RWPE2 (cell line): Measurements from ENCODE around the gene CLEC4F.

Experiments
- ATAC-seq: fragments of 200-7000 bp; cut with Tn5 transposase; 3 replicates; pipeline ENCODE4 v1.9.1; 2021; ENCODE audit warnings: low read depth
- DNase-seq: peaks from one replicate; pipeline ENCODE4 v3.0.0-alpha.2; 2020; ENCODE audit warnings: low spot score
- H3K27ac ChIP-seq: fragments of 450-650 bp; 2 replicates; pipeline ENCODE4 v1.5.1; 2017; ENCODE audit warnings: mild to moderate bottlenecking; ENCODE audit not compliant: poor library complexity, severe bottlenecking
- H3K27me3 ChIP-seq: fragments of 250-450 bp; sonication (Bioruptor Pico); 2 replicates; pipeline ENCODE4 v1.5.1; 2021; ENCODE audit warnings: mild to moderate bottlenecking, moderate library complexity; ENCODE audit not compliant: insufficient read depth, poor library complexity, severe bottlenecking
- H3K36me3 ChIP-seq: fragments of 250-450 bp; sonication (Bioruptor Pico); 2 replicates; pipeline ENCODE4 v1.5.1; 2020; ENCODE audit warnings: low read depth, mild to moderate bottlenecking, moderate library complexity
- H3K4me1 ChIP-seq: fragments of 250-450 bp; sonication (Bioruptor Pico); 2 replicates; pipeline ENCODE4 v1.5.1; 2021; ENCODE audit warnings: mild to moderate bottlenecking, moderate library complexity; ENCODE audit not compliant: insufficient read depth, poor library complexity, severe bottlenecking
- H3K4me3 ChIP-seq: fragments of 250-450 bp; sonication (Bioruptor Pico); 2 replicates; pipeline ENCODE4 v1.5.1; 2021; ENCODE audit warnings: mild to moderate bottlenecking, moderate library complexity; ENCODE audit not compliant: severe bottlenecking
- H3K9me3 ChIP-seq: fragments of 250-450 bp; sonication (Bioruptor Pico); 2 replicates; pipeline ENCODE4 v1.5.1; 2021; ENCODE audit warnings: mild to moderate bottlenecking, moderate library complexity; ENCODE audit not compliant: severe bottlenecking
- TF ChIP-seq, protein P1 (sequence below): fragments of 450-650 bp; IDR thresholded peaks from one replicate; pipeline ENCODE4 v1.5.1; 2017; ENCODE audit warnings: mild to moderate bottlenecking, moderate library complexity; ENCODE audit not compliant: poor library complexity, severe bottlenecking

Gene CLEC4F

DNA sequence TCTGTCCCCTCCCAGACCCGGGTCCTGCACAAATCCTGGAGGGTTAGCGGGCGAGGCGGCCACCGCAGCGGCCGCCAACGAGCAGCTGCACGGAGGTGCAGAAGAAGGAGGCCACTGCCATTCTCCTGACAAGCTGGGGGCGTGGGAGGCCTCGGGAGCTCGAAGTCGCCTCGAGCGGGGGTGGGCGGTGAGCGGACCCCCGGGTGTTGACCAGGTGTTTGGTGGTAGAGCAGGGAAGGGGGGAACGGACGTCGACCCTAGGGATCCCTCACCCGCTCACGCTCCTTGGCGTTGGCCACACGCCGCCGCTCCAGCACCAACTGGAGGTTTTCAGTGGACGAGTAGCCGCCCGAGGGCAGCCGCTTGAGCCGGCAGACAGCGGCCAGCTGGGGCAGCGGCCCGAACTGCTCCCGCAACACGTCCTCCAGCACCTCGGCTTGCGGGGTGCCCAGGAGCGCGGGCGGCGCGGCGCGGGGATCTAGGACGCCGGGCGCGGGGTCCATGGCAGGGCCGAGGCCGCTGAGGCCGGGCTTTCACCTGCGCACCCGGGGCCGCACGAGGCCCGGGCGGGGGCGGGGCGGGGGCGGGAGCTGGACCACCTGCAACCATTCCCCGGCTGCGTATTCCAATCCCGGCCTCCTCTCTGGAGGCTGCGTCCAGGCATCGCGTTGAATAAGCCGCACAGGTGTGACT lies 30.1 kb downstream of the CLEC4F start, which contains the start of gene FIGLA:
TSS of gene FIGLA (minus strand) at position 508 of the 693 bp plus-strand sequence. CDS start at position 503, 5 bp downstream.
- Histone ChIP-seq H3K27me3 (peaks cover 65% of the 10 kb centered on the region), H3K4me1 (no peaks in the 10 kb centered on the region), H3K27ac (no peak within 1 kb of the TSS), H3K36me3 (no peaks in the 10 kb centered on the region), H3K9me3 (no peaks in the 10 kb centered on the region), H3K4me3 (no peak within 1 kb of the TSS)
- TF ChIP-seq, protein P1, sequence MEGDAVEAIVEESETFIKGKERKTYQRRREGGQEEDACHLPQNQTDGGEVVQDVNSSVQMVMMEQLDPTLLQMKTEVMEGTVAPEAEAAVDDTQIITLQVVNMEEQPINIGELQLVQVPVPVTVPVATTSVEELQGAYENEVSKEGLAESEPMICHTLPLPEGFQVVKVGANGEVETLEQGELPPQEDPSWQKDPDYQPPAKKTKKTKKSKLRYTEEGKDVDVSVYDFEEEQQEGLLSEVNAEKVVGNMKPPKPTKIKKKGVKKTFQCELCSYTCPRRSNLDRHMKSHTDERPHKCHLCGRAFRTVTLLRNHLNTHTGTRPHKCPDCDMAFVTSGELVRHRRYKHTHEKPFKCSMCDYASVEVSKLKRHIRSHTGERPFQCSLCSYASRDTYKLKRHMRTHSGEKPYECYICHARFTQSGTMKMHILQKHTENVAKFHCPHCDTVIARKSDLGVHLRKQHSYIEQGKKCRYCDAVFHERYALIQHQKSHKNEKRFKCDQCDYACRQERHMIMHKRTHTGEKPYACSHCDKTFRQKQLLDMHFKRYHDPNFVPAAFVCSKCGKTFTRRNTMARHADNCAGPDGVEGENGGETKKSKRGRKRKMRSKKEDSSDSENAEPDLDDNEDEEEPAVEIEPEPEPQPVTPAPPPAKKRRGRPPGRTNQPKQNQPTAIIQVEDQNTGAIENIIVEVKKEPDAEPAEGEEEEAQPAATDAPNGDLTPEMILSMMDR, result no peak
- no peak for DNase-seq
- peak; percentile 41 for ATAC-seq

DNA sequence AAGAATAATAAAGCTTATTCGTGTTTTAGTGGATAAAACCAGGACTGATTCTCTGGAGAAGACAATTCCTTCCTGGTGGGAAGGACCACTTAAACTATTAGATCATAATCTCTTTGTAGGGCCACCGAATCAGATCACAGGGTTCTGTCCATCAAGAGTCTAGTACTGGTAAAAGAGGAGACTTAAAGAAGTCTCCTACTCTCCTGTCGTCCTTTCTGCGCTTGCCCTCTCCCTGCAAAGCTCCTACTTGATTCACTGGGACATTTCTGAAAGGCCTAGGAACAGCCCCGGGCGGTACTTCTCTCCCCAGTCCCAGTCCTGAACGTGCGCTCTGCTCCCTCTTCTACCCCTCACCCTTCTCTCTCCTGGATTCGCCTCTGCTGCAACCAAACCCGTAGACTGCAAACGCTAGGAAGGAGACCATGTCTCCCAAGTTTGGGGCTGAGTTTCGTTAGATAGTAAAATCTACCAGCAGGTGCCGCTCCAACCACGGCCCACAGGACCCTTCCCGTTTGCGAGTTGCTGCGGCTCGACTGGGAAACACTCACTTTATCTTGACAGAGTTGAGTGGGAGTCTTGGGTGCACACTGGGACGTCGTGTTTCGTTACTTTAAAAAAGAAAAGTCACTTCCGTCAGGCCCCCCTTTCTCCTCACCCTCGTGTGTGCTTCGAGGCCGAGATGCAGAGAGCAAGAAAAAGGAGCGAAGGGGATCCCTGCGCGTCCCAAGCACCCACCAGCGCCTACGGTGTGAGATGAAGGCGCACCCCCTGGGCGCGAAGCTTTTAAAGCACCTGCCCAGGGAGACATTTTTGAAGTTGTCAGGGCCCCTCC lies 30.9 kb downstream of the CLEC4F start:
- TF ChIP-seq, protein P1, result peak; percentile 85
- ATAC-seq, result peak; percentile 81
- Histone ChIP-seq H3K4me1 (no peaks in the 10 kb centered on the region), H3K9me3 (no peaks in the 10 kb centered on the region), H3K27me3 (peaks cover 65% of the 10 kb centered on the region), H3K4me3 (no peak overlapping the region), H3K27ac (no peak overlapping the region), H3K36me3 (no peaks in the 10 kb centered on the region)
- DNase-seq, result no peak

DNA sequence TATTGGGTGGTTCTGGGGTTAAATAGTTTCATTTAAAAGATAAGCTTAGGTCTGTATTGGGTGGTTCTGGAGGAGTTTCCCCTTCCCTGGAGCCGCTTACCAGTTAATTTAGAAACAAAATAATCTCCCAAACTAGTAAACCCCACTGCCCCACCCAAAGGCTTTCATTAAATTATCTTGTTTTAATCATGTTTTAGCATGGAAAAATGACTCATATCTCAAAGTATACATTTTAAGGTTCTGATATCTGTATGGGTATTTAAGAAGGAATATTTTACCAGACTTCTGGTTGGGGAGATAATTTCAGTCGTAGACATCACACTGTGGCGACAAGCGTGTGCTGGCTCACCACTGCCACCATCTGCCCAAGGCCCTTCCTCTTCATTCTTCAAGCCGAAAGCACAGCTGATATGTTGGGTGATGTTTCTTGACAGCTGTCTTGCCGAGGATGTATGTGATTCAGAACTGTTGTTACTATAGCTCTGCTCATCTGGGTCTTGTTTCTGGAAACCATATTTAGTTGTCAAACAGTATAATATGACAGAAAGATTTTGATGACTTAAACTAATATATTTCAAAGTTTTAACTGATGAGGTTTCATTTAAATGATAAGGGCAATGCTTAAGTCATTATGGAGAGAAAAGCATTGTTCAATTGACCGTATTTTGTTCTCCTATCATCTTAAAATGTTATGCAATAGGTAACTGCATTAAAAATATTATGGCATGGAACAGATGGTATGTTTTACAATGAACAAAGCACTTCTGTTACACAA lies 35.1 kb downstream of the CLEC4F start:
- no peak overlapping the region for H3K4me3 ChIP-seq
- ATAC-seq (peak; percentile 65; the same call in 2 of the 3 replicates), DNase-seq (no peak)
- H3K36me3 ChIP-seq, result no peaks in the 10 kb centered on the region
- TF ChIP-seq, protein P1, result peak; percentile 74
- no peaks in the 10 kb centered on the region for H3K4me1 ChIP-seq
- peaks cover 32% of the 10 kb centered on the region for H3K27me3 ChIP-seq
- H3K9me3 ChIP-seq, result no peaks in the 10 kb centered on the region
- H3K27ac ChIP-seq, result no peak overlapping the region

DNA sequence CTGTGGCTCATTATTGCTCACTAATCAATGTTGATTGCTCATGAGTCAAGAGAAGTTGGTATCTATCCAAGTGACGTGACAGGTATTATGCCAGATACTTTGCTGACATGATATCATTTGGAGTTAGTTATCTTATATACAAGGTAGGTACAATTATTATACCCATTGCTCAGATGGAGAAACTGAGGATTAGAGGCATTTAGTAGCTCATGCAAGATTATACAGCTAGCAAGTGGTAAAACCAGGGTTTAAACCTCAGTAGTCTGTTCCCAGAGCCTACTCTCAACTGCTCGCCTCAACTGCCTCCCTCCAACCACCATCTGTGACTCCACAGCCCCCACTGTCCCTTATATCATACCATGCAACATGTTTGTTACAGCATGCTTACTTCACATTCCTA lies 36.1 kb downstream of the CLEC4F start:
- H3K27me3 ChIP-seq, result peaks cover 22% of the 10 kb centered on the region
- no peaks in the 10 kb centered on the region for H3K4me1 ChIP-seq
- ATAC-seq (no peak), DNase-seq (no peak)
- H3K9me3 ChIP-seq, result no peaks in the 10 kb centered on the region
- H3K4me3 ChIP-seq, result no peak overlapping the region
- H3K36me3 ChIP-seq, result no peaks in the 10 kb centered on the region
- H3K27ac ChIP-seq, result no peak overlapping the region
- TF ChIP-seq, protein P1, result no peak
